HUES64 (cell line): ENCODE results near the gene IFT81.
"Not testable (repeated sequence)": the region's sequence is repeated elsewhere in the genome, so short reads cannot be mapped to it uniquely, and the experiment has no call there.

ENCODE experiments used
- H3K27ac ChIP-seq: 2 replicates; pipeline ENCODE4 v1.7.0; 2013; ENCODE audit warnings: low read depth, low read length, inconsistent platforms
- H3K27me3 ChIP-seq: 2 replicates; pipeline ENCODE4 v1.6.1; 2013; ENCODE audit warnings: mild to moderate bottlenecking, low read length; ENCODE audit not compliant: insufficient read depth
- H3K36me3 ChIP-seq: 2 replicates; pipeline ENCODE4 v1.6.1; 2013; ENCODE audit warnings: mild to moderate bottlenecking, low read length; ENCODE audit not compliant: insufficient read depth
- H3K4me1 ChIP-seq: 2 replicates; pipeline ENCODE4 v1.6.1; 2013; ENCODE audit warnings: mild to moderate bottlenecking, low read length, moderate library complexity; ENCODE audit not compliant: insufficient read depth
- H3K4me3 ChIP-seq: 2 replicates; pipeline ENCODE4 v1.5.1; 2013; ENCODE audit warnings: mild to moderate bottlenecking, low read length, moderate library complexity
- H3K9ac ChIP-seq: 2 replicates; pipeline ENCODE4 v1.6.1; 2013; ENCODE audit warnings: mild to moderate bottlenecking, low read depth, low read length
- H3K9me3 ChIP-seq: 2 replicates; pipeline ENCODE4 v1.6.1; 2013; ENCODE audit warnings: low read depth, low read length; ENCODE audit not compliant: insufficient read depth
- WGBS: fragments of 150-250, 120-280 bp; methylation state at CpG from one replicate; pipeline ENCODE4 v1.1.7; 2013; ENCODE audit warnings: missing lambda C conversion rate; 5-methylcytosine and 5-hydroxymethylcytosine counted together

IFT81 gene

GRCh38 chr12:110109837-110110535, 14.2 kb upstream of the IFT81 start:
- H3K4me1 ChIP-seq, result peaks cover 7% of the 10 kb centered on the region
- no peaks in the 10 kb centered on the region for H3K9me3 ChIP-seq
- no peak overlapping the region for H3K4me3 ChIP-seq
- H3K9ac ChIP-seq, result no peak overlapping the region
- H3K27ac ChIP-seq, result no peak overlapping the region
- no peaks in the 10 kb centered on the region for H3K36me3 ChIP-seq
- WGBS, result 76% methylated on average over 2 of the region's 2 CpGs
- no peaks in the 10 kb centered on the region for H3K27me3 ChIP-seq

GRCh38 chr12:110111476-110112334, 12.5 kb upstream of the IFT81 start:
- 83% methylated on average over 4 of the region's 4 CpGs for WGBS
- H3K9ac ChIP-seq, result no peak overlapping the region
- no peak overlapping the region for H3K27ac ChIP-seq
- peaks cover 7% of the 10 kb centered on the region for H3K4me1 ChIP-seq
- no peak overlapping the region for H3K4me3 ChIP-seq
- H3K36me3 ChIP-seq, result no peaks in the 10 kb centered on the region
- no peaks in the 10 kb centered on the region for H3K9me3 ChIP-seq
- no peaks in the 10 kb centered on the region for H3K27me3 ChIP-seq

GRCh38 chr12:110112335-110112660, 11.9 kb upstream of the IFT81 start:
- no peaks in the 10 kb centered on the region for H3K36me3 ChIP-seq
- H3K27ac ChIP-seq, result no peak overlapping the region
- no peak overlapping the region for H3K9ac ChIP-seq
- no peak overlapping the region for H3K4me3 ChIP-seq
- 97% methylated on average over 6 of the region's 6 CpGs for WGBS
- peaks cover 7% of the 10 kb centered on the region for H3K4me1 ChIP-seq
- H3K9me3 ChIP-seq, result no peaks in the 10 kb centered on the region
- H3K27me3 ChIP-seq, result no peaks in the 10 kb centered on the region

GRCh38 chr12:110114528-110114937, 9.6 kb upstream of the IFT81 start:
- no peaks in the 10 kb centered on the region for H3K36me3 ChIP-seq
- H3K4me3 ChIP-seq, result no peak overlapping the region
- no peak overlapping the region for H3K9ac ChIP-seq
- H3K9me3 ChIP-seq, result no peaks in the 10 kb centered on the region
- WGBS, result 94% methylated on average over 4 of the region's 4 CpGs
- no peaks in the 10 kb centered on the region for H3K4me1 ChIP-seq
- H3K27ac ChIP-seq, result no peak overlapping the region
- H3K27me3 ChIP-seq, result 0 out of 2 replicates have a peak, but pooled peaks cover 3% of the 10 kb centered on the region

GRCh38 chr12:110115675-110116074, 8.5 kb upstream of the IFT81 start:
- 0 out of 2 replicates have a peak, but pooled peaks cover 3% of the 10 kb centered on the region for H3K27me3 ChIP-seq
- H3K4me3 ChIP-seq, result no peak overlapping the region
- no peaks in the 10 kb centered on the region for H3K9me3 ChIP-seq
- 91% methylated on average over 4 of the region's 4 CpGs for WGBS
- H3K9ac ChIP-seq, result no peak overlapping the region
- H3K4me1 ChIP-seq, result no peaks in the 10 kb centered on the region
- no peak overlapping the region for H3K27ac ChIP-seq
- no peaks in the 10 kb centered on the region for H3K36me3 ChIP-seq

- Histone ChIP-seq H3K4me3 (no peak overlapping the region), H3K27ac (no peak overlapping the region), H3K9me3 (no peaks in the 10 kb centered on the region), H3K4me1 (no peaks in the 10 kb centered on the region), H3K36me3 (no peaks in the 10 kb centered on the region), H3K27me3 (0 out of 2 replicates have a peak, but pooled peaks cover 3% of the 10 kb centered on the region), H3K9ac (no peak overlapping the region)
- 86% methylated on average over 7 of the region's 7 CpGs for WGBS
These were observed 7.5 kb upstream of the IFT81 start for GRCh38 chr12:110116623-110117022.

GRCh38 chr12:110117210-110117609, 6.9 kb upstream of the IFT81 start:
- H3K36me3 ChIP-seq, H3K27ac ChIP-seq, H3K9ac ChIP-seq, H3K4me3 ChIP-seq, H3K9me3 ChIP-seq, H3K4me1 ChIP-seq, H3K27me3 ChIP-seq: not testable (repeated sequence)
- 79% methylated on average over 8 of the region's 8 CpGs for WGBS

GRCh38 chr12:110117956-110118685, 6.0 kb upstream of the IFT81 start:
- H3K27ac ChIP-seq, result no peak overlapping the region

GRCh38 chr12:110122929-110123328, 1.2 kb upstream of the IFT81 start:
- Histone ChIP-seq H3K27ac (no peak overlapping the region), H3K4me3 (no peak overlapping the region), H3K36me3 (peaks cover 3% of the 10 kb centered on the region), H3K4me1 (peaks cover 17% of the 10 kb centered on the region), H3K27me3 (peaks cover 13% of the 10 kb centered on the region), H3K9ac (no peak overlapping the region), H3K9me3 (no peaks in the 10 kb centered on the region)
- 83% methylated on average over 4 of the region's 4 CpGs for WGBS

More at GRCh38 chr12:110117956-110118685, 6.0 kb upstream of the IFT81 start:
- no peak overlapping the region for H3K4me3 ChIP-seq
- H3K9ac ChIP-seq, result no peak overlapping the region
- peaks cover 11% of the 10 kb centered on the region for H3K4me1 ChIP-seq
- H3K27me3 ChIP-seq, result peaks cover 6% of the 10 kb centered on the region
- H3K9me3 ChIP-seq, result no peaks in the 10 kb centered on the region
- WGBS, result 85% methylated on average over 7 of the region's 7 CpGs
- H3K36me3 ChIP-seq, result no peaks in the 10 kb centered on the region

- Histone ChIP-seq H3K4me1 (peaks cover 17% of the 10 kb centered on the region), H3K27ac (no peak overlapping the region), H3K36me3 (peaks cover 11% of the 10 kb centered on the region), H3K9me3 (no peaks in the 10 kb centered on the region), H3K4me3 (peak overlapping the region; percentile 39), H3K27me3 (peaks cover 12% of the 10 kb centered on the region), H3K9ac (no peak overlapping the region)
- 8% methylated on average over 32 of the region's 32 CpGs for WGBS
These were observed 263 bp upstream of the IFT81 start for GRCh38 chr12:110123919-110124268.

GRCh38 chr12:110126557-110126956, 2.4 kb downstream of the IFT81 start:
- Histone ChIP-seq H3K27me3 (peaks cover 12% of the 10 kb centered on the region), H3K4me3 (no peak overlapping the region), H3K36me3 (peaks cover 28% of the 10 kb centered on the region), H3K9me3 (no peaks in the 10 kb centered on the region), H3K4me1 (peaks cover 17% of the 10 kb centered on the region), H3K27ac (no peak overlapping the region), H3K9ac (no peak overlapping the region)
- WGBS, result 95% methylated on average over 3 of the region's 3 CpGs
